Activated CD4-positive, alpha-beta T cell treated with anti-CD3 and anti-CD28 coated beads, Interleukin-10, Interleukin-2, amounts not matched to agents 100 ng/mL and 50 ng/mL, durations not matched to agents 16 hours and 8 hours (primary cell): ENCODE results near the gene PSMG3.
A peak's percentile ranks its signal among the peaks of the same experiment; 100 is the strongest.

ENCODE experiments used
- DNase-seq: peaks from one replicate; pipeline ENCODE4 v3.0.0-alpha.2; 2020

PSMG3 gene

DNA sequence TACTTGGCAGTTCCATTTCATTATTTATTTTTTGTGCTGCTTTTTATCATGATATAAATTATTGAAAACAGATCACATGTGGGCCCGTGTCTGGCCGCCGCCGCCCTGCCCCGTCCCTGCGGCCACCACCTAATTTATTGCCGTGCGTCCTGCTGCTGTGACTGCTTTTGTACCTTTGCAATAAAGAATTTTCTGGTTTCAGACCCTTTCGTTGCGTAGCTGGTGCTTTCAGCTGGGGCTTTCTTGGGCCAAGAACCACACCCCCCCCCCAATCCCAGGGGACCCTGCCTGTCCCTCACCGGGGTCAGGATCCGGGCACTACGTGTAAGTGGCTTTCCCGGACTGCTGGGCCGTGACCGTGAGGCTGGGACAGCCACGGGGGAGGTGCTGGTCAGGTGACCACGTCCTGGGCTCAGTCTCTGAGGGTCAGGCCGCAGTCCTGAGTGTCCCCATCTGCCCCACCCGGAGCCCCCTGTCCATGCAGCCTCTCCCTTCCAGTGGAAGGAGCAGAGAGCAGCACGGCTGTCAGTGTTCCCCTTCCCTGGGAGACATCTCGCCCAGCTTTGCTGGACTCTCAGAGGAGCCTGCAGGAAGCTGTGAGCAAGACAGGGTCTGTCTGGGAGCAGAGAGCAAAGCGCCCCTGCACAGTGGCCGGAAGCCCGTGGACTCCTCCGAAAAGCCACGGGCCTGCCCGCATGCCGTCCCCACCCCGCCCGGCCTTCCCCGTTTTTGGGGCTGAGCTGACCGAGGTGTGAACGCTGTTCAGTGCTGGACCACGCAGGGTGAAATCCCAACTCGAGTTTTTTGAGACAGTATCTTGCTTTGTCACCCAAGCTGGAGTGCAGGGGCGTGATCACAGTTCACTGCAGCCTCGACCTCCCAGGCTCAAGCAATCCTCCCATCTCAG is 26.7 kb downstream of the PSMG3 start:
- DNase-seq: no peak

DNA sequence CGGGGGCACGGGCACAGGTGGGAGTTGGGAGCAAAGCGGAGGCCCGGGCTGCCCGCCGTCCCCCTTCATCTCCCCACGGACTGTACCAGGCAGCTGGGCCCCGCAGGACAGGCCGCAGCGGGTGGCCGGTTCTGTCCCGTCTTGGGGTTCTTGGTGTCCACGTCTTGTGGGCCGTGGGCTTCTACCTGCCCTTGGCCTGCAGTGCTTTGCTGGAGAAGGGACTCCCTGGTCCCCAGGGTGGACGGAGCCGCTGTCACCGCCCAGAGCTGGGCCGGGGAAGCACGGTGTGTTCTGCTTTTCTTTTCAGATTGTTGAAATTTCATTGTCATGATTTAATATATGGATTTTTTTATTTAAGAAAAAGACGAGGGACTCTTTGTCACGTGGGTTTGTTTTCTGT is 27.5 kb downstream of the PSMG3 start:
- DNase-seq: no peak

DNA sequence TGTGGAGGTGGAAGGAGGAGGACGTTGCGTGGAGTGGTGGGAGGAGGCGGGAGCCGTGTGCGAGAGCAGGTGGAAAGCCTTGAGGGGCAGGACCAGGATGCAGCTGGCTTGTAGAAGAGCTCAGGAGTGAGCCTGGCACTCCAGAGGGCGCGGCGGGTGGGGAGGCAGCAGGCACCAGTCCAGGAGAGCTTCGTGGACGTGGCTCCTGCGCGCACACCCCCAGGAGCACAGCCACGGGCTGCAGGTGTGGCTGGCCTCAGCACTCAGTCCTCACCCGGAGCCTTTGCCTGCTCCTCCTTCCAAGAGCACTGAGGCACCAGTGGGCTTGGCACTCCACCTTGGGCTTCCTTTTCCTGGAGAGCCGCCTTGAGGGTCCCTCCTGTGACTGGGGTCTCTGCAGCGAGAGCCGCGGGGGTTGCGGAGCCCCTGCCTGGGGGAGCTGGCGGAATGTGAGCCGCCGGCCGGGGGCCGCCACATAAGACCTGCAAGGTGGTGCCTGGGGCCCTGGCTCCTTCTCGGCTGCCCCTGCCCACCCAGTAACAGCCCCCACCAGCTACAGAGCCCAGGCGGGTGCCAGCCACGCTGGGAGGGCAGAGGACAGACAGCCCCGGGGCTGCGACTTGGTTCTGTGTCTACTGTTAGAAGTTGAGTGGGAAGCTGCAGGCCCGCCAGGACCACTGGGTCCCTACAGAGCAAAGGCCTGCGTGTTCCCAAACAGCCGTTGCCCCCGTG is 28.2 kb downstream of the PSMG3 start:
- no peak for DNase-seq

DNA sequence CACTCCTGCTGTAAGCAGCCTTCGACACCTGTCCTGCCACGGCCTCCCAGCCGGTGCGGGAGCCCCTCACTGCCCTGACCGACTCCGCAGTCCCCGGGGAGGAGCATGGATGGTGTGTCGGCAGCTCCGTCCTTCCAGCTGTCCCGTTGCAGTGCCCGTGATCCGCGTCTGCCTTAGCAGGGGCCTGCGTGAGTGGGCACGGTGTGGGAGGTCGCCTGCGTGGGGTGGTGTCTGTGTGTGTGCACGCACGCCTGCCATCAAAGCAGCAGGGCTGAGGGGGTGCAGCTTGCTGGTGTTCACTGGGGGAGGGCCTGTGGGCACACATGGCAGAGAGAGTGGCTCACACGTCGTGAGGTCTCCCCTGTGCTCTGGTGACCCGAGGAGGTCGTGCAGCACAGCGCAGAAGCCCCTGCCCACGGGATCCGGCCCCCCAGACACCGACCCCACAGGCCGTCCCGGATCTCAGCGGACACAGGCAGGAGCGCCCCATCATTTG is 29.0 kb downstream of the PSMG3 start:
- DNase-seq: no peak

DNA sequence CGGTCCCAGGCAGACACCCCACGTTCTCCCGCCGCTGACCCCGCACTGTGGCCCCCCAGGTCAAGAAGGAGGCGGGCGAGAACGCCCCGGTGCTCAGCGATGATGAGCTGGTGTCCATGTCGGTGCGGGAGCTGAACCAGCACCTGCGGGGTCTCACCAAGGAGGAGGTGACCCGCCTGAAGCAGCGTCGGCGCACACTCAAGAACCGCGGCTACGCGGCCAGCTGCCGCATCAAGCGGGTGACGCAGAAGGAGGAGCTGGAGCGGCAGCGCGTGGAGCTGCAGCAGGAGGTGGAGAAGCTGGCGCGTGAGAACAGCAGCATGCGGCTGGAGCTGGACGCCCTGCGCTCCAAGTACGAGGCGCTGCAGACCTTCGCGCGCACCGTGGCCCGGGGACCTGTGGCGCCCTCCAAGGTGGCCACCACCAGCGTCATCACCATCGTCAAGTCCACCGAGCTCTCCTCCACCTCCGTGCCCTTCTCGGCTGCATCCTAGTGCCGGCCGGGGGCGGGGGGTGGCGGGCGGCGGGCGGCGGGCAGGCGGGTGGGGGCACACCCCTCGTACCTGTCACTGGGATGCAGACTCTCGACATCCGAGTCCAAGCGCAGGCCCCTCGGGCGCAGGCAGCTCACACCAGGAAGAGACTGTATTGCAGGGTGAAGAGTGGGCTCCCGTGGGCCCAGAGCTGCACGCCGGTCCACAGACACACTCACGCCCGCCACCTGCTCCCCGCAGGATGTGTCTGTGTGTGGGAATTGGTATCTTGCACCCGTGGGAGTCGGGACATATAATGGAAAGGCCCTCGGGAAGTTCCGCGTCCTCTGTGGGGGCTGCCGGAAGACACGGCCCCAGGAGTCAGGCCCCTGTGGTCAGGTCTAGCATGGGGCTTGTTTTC is 29.7 kb downstream of the PSMG3 start:
- no peak for DNase-seq

DNA sequence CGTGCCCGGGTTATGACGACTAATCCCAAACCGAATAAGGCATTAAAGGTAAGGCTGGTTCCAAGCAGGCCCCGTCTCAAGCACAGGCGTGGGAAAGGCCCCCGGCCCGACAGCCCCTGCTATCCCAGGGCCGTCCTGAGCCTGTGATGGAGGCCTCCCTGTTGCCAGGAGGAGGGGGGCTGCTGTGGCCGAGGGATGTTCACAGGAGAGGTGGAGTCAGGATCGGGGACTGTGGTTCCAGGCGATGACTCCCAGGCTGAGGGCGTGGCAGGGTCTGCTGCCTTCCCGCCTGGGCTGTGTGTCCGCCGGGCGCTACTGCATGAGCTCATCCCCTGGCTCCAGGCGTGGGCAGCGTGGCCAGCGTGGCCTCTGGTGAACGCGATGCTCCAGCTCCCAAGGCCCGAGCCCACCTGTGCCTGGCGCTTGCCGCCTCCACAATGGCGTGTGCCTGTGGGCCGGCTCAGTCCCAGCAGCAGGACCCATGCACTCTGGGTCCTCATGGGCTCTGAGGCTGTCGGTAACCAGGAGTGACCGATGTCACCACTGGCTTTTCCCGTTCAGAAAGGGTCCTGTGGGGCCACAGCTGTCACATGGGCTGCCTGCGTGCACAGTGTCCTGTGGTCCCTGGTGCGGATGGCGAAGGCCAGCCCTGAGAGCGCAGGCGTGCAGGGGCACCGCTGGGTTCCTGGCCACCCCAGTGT is 30.5 kb downstream of the PSMG3 start:
- DNase-seq: no peak

DNA sequence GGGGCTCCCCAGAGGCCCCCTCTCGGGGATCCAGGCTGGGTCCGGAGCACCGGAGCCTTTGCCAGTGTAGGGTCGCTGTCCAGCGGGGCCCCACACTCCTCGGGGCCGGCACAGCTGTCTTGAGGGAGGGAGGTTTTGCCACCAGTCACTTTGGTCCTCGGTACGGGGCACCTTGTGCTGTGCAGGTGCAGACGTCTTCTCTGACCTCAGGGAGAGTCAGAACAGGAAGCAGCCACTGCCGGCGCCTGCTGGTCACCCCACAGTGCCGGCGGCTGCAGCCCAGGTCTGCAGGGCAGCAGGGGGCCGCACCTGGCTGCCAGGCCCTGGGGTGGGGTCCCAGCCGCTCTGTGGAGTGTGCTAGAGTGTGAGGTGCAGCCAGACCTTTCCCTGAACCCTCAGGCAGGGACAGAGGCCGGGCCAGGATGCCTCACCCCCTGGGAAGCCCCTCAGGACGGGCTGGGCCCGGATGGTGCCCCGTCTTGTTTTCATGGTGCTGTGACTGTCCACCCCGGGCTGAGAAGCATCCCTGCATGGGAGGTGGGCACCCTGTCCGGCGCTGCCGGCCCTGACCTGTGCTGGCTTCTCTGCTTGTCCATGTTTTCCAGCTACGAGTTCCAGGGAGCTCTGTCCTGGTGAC is 31.2 kb downstream of the PSMG3 start:
- DNase-seq: no peak

DNA sequence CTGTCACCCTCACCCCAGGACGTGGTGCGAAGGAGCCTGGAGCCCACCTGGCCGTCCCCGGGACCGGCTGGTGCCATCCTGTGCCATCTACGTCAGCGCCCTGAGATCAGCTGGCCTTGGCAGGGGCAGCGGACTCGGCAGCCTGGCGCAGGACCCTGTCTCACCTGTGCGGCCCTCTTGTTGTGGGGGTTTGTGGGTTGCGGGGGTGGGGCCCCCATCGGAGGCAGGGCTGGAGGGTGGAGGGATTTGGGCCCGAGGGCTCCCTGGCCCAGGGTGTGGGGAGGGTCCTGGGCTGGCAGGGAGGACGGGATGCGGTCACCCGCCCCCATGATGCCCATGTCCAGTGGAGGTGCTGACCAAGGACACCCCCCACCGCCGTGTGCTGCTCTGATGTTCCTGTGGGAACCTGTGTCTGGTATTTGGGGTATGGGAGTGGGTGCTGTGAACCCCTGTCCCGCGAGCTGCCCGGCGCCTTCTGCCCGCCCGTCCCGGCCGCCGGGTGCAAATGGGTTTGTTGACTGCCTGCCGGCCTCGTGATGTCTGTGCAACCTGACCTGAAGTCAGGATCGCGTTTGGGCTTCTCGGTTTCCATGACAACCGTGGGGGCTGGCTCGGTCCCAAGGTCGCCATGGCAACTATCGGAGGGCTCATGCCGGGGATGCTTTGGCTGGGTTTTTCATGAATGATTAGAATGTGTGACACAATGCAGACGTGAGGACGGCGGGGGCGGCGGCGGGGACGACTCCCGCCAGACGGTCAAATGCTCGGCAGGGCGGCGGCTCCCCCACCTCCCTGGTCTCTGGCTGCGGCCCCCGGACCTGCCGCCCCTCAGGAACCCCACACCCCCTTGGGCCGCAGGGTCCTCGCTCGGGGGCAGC is 32.1 kb downstream of the PSMG3 start:
- DNase-seq: no peak

DNA sequence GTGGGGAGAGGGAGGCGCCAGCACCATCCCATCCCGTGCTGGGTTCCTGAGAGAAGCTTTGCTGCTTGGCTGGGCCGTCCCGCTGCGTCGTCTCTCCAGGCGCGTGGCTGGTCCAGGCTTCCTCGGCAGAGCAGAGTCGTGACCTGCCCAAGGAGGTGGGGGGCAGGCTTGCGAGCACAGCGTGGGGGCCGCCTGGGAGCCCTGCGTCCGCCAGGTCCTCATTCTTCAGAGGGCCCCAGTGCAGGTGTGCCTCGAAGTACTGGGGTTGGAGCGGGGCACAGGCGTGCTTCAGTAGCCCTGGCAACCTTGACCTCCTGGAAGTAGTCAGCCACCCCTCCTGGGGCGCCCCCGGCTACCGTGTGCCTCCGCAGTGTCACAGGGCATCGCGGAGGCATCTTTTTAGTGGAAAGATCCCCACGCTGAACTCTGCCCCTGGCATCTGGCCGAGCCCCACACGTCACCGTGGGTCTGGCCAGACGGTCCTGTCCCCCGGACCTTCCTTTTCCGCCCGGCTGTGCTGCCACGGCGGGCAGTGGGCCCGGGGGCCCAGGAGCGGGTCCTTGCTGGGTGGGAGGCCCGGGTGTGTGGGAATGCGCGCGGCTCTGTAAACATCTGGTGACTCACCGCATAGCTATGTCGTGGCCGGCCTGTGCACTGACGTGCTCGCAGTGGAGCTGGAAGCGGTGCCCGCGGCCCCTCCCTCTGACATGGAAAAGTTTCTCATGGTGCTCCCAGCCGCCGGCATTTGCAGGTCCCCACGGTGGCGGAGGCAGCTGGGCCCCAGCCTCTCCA is 32.9 kb downstream of the PSMG3 start:
- DNase-seq: no peak

DNA sequence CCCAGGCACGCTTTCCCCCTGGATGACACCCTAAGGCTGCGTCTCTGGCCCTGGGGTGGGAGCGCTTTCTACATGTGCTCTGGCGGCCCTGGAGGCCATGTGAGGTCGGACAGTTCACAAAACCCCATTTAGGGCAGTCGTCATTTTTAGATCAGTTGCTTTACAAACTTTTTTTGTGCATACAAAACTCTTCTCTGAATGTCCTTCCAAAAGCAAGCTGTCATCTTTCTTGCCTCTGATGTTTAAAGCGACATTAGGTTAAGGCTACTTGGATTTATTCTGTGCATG is 33.4 kb downstream of the PSMG3 start:
- DNase-seq: no peak

DNA sequence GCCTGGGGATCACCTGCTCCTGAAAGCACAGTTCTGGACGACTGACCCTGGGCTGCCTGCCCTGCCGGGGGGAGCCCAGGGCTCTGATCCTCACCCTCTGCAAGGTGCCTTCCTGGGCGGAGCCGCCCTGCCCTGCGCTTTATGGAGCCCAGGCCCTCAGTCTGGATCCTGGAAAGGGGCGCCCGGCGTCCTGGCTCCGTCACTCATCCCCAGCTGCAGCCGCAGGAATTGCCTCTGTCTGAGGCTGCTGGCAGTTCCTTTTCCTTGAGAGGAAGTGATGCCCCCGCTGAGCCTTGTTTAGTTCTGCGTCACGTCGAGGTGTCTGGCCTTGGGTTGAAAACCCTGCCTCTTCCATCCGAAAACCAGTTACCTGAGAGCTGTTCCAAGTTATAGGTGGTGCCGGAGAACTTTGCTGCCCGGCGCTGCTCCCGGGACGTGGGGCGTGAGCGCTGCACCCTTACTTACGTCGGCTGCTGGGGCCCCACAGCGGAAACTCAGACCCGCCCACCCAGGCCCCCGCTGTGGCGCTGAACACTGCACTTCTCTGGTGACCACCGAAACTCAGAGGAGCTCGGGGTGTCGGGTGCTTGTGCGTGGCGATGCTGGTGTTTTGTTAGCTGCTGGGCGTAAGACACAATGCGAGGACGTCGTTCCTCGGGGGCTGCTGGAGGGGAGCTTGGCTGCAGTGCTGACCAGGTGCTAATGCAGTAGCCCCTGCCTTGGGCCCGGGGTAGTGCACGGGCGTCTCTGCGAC is 34.0 kb downstream of the PSMG3 start:
- no peak for DNase-seq

DNA sequence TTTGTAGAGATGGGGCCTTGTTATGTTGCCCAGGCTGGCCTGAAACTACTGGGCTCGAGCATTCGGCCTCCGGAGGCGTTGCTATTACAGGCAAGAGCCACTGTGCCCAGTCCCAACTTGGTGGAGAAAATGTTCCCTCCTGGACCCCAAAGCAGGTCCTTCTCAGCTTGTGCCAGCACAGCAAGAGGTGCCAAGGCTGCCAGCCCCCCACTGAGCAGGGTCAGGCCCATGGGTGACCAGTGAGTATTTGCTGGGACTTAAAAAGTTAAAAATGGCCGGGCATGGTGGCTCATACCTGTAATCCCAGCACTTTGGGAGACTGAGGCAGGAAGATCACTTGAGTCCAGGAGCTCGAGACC is 34.8 kb downstream of the PSMG3 start:
- no peak for DNase-seq

DNA sequence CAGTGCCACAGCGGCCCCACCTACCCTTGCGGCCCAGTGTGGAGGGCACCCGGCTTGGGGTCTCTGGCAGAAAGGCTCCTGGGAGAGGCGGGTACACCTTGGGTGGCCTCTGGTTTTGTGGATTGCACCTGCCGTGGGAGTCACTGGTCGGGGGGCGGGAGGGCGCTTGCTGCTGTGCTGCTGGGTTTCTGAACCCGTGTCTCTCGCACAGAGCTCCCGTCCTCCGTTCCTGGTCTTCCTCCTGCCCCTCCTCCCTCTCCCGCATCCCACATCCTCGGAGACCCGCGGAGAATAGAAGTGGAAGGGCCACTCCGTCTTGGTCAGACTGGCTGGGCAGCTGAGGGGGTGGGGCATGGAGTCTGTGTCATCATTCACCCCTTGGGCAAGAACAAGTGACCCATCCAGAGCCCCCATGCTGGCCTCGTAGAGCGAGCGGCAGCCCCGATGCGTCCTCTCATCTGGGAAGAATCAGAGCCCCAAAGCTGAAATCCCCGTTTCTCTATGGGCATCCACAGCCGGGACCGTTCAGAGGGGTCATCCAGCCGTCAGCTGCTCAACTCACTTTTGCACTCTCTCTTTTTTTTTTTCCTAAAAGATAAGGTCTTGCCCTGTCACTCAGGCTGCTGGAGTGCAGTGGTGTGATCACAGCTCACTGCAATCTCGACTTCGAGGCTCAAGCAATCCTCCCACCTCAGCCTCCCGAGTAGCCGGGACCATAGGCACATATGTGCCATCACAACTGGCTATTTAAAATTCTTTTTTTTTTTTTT is 35.3 kb downstream of the PSMG3 start:
- DNase-seq: no peak

DNA sequence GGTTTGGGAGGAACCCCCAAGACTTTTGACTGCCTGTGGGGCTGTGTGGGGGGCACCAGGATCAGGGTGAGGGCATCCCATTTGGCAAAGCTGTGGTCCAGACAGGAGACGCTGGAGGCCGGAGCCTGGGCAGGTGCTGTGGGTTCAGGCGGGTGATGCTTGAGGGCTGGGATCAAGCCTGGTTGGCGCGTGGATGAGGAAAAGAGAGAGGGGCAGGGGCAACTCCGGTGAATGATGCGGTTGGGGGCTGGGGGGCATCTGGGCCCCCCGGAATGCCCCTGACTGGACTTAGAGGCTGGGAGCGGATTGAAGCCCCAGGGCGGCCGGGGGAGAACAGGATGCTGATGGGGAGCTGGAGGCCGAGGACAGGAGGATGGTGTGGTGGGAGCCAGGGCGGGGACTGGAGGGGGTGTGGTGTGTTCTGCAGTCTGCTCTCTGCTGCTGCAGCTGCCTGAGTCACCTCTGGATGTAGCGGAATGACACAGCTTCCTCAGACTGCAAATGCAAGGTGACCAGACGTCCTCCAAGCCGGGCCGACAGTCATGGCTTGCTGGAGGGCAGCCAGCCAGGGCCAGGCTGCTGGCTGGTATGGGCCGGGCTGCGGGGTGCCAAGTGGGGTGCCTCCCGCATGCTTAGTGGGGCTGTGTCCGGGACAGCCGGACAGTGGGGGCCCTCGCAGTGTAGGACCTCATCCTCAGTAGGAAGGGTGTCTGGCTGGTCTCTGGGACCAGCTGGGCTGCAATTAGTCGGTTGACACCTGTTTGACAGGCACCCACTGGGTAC is 36.1 kb downstream of the PSMG3 start:
- DNase-seq: peak; percentile 83

DNA sequence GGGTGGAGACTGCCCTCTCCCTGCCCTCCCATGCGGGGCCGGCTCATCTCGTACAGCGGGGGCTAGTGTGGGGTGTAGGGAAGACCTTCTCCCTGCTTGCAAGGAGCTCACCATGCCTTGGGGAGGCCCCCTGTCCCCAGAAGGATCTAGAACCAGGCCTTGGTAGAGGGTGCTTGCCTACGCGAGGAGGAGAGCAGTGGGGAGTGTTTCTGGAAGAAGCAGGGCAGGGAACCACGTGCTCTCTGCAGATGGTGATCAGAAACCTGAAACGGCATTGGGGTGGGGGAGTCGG is 36.6 kb downstream of the PSMG3 start:
- DNase-seq: peak; percentile 17

DNA sequence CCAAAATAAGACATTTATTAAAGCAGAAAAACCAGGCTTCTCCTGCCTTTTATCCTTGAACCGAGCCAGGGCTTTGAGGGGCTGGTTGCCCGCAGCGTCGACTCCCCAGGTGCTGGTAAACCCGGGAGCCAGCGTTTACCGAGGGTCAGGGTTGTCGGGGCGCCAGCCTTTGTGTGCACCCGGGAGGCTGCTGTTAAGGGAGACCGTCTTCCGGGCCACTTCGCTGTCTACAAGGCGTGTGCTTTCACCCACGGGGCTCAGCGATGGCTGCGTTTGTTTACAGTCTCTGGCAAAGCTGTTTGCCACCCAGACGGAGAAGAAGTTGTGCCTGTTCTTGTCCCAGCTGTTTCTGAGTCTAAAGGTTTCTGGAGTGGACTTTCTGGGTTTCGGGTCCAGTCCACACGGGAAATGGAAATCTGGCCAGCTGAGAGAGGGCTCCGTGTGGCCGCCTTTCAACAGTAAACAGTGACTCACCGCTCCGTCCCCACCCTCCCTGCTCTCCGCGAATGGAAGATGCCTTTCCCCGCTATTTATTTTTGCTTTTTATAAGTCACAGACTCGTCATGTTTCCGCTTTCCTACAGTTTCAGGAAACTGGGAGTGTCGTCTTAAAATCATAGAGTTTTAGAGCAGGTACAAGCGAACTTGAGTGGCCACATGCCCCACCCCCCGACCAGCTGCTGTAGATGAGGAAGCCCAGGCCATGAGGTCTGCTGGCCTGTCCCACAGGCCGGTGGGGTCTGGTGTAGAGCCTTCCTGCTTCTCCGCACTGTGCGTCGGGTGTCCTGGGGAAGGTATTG is 37.2 kb downstream of the PSMG3 start:
- DNase-seq: peak; percentile 72

DNA sequence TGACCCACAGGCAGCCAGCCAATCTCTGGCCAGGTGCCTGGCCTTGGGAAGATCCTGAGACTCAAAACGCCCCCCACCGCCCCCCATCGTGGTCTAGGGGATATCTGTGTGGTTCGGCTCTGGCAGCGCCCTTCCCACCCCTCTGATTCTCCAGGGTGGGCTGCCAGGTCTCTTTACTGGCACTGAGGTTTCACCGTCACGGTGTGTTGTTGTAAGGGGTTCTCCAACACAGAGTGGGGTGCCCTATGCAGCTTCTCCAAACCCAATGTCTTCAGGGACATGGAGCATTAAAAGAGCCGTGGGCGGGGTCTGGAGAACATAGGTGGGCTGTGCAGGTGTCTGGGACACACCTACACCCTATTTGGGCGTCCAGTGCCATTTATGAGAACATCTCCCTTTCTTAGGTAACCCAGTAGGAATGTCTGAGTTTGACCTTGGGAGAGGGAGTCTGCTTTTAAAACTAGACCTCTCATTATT is 37.8 kb downstream of the PSMG3 start:
- DNase-seq: no peak
